Measurements from ENCODE around the gene NTPCR.

NTPCR gene

DNA sequence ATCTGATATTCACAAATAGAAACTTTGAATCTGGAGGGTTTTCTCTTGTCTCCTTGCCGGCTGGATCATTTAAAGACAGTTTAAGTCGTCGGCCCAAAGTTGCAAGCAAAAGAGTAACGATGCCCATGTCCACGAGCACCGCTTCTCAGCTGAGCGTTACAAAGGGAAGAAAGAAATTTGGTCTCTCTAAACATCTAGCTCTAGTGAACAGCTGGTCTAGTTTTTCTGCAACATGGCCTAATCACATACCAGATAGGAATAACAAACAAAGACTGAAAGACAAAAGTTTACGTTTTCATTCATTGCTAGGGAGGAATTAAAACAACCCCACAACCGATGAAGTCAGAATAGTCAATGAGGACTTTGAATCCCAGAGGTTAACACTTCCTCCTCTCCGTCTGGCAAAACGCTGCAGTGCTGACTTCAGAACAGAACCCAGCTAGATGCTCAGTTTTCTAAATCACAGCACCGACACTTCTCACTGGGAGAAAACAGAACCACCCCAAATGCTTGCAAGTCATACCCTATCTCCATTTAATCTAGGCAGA lies 69.4 kb downstream of the NTPCR start:
- no peak for DNase-seq

DNA sequence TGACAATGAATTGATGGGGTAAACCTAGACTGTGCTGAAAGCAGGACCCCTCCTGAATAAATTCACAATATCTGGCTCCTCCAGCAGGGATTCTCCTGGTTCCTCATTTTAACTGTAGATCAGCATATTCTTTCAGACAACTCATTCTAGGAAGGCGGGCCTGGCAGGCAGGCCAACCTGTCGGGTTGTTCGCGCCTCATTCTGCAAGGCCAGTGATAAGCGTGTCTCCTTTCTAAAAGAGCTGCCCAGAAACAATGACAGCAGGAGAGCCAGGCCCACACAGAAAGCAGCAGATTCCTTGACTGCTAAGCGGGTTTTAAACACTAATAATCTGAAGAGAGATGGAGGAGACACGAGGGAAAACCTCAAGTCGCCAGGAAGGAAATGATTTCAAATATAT lies 70.0 kb downstream of the NTPCR start:
- no peak for DNase-seq

DNA sequence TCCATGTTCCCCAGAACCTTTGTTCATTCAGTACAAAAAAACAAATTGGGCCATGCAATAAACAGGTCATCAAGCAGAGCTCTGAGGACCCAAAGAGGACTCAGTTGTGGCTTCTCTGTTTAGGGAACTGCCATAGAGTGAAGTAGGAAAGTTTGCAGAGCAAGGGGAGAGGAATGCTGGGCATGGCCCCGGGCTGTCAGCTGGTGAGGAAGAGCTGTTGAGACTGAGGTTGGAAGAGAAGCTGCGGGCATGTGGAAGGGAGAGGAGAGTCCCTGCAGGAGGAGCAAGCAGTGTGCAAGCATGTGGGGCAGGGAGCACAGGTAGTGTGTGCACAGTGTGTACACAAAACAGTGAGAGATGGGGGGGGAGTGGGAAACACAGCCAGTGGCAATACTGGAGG lies 71.8 kb downstream of the NTPCR start:
- DNase-seq: no peak

DNA sequence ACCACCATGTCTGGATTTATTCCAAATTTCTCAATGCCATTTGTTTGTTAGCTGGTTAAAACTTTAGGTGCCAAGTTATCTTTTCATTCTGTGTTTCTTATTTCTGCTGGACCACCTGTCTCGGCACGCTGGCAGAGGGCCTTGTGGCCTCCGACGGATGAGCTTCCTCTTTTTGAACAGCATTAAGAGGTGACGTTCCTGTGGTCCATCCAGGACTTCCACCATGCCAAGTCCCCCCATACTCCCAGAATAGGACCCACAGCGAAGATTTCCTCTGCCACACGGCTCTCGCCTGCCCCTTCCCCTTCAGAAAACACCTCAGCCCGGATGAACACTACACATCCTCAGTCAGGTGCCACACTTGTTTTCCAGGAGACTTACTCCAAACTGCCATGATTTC lies 73.8 kb downstream of the NTPCR start:
- DNase-seq: no peak

DNA sequence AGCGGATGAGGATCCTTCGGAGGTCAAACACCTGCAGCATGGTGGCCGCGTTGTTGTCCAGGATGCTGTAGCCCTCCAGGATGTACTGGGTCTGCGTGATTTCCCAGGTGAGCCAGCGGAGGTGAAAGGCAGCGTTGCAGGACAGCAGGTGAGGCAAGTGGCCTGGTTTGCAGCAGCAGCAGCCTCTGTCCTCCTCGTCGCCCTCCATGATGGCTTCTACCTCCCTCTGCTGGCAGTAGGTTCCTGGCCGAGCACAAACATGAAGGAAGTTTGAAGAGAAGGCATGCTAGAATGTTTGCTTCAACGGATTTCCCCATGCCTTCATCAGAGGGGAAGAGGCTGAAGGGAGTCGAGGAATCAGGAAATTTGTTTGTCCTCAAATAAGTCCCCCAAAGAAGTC lies 74.7 kb downstream of the NTPCR start:
- peak in 1 of 2 experiments; percentile 11 for DNase-seq

DNA sequence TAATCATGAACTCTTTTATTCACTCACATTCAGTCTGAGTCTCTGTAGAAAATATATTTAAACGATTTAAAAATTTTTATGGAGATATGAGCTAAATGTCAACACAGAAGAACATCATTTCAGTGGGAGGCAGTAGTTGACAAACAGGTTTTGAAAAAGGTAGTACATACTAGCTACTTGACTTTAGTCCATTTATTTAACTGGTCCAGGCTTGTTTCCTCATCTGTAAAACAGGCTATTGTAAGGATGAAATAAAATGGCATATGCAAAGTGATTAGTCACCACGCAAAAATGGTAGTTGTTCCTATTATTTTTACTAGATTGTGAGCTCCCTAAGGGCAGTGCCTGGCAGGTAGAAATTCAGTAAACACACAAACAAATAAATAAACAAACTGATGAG lies 75.2 kb downstream of the NTPCR start:
- no peak for DNase-seq

DNA sequence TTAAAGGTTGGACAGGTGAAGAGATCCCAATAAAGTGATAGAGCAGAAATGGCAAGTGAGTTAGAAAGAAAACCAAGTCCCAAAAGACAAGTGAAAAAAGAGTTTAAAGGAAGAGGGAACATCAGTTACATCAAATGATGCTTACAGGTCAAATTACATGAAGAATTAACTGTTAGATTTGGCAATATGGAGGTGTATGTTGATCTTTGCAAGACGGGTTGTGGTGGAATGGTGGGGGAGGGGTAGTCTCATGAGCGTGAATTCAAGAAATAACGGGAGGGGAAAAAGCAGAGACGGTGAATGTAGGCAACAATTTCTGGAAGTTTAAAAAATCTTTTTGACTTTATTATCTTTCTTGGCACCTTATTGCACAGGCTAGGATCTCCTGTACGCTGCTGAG lies 76.6 kb downstream of the NTPCR start:
- no peak for DNase-seq

DNA sequence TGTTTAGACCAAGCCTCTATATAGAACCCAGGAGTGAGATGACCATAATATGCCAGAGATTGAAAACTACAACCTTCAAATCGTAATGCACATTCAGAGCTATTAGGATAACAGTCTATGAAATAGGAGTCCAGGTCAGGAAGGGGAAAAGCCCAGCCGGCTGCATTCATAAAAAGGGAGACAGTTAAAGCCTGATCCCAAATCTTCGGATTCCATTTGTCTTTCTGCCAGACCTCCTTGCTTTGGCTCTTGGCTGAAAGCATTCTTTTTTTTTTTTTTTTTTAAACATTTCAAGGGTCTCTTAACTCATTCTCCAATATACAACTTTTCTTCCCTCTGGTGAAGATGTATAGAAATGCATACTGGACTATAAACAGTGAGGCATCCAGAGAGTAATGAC lies 81.1 kb downstream of the NTPCR start:
- DNase-seq: no peak

DNA sequence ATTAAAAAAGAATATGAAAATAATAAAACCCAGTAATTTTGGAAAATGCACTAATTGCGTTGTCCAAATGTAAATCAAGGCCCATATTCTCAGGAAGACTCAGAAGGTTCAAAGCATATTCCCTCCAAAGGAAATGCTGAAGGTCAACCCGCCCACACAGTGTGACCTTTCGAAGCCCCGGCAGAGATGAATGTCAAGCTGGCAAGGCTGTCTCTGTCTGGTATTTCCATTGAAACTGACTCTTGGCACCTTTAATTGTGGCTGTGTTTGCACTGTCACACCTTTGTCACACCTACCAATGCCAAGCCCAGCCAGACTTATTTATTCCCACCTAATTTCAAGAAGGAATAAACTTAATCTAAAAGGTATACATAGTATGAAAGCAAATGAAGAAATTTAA lies 82.5 kb downstream of the NTPCR start:
- no peak for DNase-seq

DNA sequence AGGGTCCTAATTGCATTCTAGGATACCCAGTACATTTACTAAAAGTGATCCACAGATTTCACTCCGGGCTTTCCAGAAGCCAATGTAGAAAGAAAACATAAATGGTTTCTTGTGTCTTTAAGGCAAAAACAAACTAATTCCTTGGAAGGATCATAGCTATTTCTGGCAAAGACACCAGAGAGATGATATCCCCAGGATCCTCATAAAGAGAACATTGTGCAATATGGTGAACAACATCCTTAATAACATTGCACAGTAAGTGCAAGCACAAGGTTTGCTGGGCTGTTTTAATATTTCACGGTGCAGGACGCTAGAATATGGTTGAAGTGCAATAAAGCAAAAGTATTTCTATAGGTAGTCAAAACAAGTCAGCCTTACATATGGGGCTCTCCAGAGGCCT lies 83.0 kb downstream of the NTPCR start:
- no peak for DNase-seq

All from activated CD4-positive, alpha-beta T cell treated with anti-CD3 and anti-CD28 coated beads, Interleukin-2, amount 50 U/mL, for 48 hours (primary cell).